ENCODE data around the gene KCNK13. TPM values are rescaled to one million over a fixed set of nuclear protein-coding genes. Genes with fewer than 3 reads are reported as not detected.

KCNK13 gene
- total RNA-seq, 2 donors from 2014 or later = 0.93 to 6.0 TPM

DNA sequence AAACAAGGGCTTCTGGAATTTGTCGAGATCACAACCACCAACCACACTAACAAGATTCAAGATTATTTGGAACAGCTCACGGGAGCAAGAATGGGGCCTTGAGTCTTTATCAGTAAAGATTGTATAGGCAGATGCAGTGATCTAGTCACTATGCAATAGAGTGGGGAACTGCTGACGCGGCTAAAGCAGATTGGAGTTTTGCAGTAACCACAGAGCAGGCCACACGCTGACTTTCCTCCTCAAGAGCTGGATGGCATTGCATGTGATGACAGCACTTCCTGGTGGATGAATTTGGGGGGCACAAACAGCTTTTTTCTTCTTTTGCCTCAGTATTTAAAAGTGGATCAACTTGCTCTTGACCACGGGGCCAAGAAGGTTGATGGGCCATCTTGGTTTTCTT, 46.0 kb downstream of the KCNK13 start:
- H3K27me3 ChIP-seq = no peaks in the 10 kb centered on the region
- H3K9me3 ChIP-seq = no peaks in the 10 kb centered on the region
- H3K36me3 ChIP-seq = no peaks in the 10 kb centered on the region
- no peak overlapping the region for H3K27ac ChIP-seq
- no peak overlapping the region for H3K4me3 ChIP-seq
- DNase-seq (ENCODE audit: low spot score) = no peak
- no peak for TF ChIP-seq CTCF (IDR thresholded peaks at IDR 0.05)
- H3K4me1 ChIP-seq = no peaks in the 10 kb centered on the region

DNA sequence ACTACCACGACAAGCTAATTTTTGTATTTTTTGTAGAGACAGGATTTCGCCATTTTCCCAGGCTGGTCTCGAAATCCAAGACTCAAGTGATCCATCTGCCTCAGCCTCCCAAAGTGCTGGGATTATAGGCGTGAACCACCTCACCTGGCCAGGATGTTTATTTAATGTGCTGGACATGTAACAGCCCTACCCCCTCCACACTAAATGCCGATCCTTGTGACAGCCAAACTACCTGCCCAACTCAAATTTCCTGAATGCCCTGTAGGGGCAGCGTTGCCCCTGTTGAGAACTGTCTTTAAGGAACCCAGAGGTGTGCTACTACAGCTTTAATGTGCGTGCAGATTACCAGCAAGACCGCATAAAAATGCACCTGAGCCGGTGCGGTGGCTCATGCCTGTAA, 48.1 kb downstream of the KCNK13 start:
- no peak for DNase-seq (ENCODE audit: low spot score)
- H3K9me3 ChIP-seq = no peaks in the 10 kb centered on the region
- no peak overlapping the region for H3K4me3 ChIP-seq
- H3K27me3 ChIP-seq = no peaks in the 10 kb centered on the region
- TF ChIP-seq CTCF (IDR thresholded peaks at IDR 0.05) = no peak
- H3K4me1 ChIP-seq = no peaks in the 10 kb centered on the region
- no peak overlapping the region for H3K27ac ChIP-seq
- H3K36me3 ChIP-seq = no peaks in the 10 kb centered on the region

DNA sequence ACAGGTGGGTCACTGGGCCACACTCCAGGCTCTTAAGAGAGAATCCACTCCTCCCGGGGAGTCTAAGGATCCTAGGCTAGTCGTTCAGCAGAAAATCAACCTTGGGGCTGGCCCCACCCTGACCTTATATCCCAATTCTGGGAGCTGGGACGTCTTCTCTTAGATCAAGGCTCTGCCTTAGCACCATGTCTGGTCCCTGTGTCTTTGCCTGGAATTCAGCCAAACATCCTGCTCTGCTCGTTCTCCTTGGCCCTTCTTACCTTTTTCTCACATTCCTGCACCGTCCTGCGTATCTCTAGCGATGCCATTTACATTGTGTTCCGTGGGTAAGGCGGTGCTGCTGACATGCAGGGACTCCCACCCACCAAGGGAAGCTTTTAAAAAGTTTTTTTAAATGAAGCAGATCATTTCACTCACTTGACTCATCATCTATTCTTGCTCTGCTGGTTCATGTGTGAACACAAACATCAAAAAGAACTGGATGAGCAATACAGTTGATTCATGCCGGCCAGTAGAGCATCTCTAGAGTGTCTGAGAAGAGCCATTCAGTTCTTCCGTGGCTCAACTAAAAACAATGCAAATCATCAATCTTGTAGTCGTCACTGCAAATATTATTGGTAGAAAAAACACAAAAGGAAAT, 50.2 kb downstream of the KCNK13 start:
- H3K4me3 ChIP-seq = no peak overlapping the region

DNA sequence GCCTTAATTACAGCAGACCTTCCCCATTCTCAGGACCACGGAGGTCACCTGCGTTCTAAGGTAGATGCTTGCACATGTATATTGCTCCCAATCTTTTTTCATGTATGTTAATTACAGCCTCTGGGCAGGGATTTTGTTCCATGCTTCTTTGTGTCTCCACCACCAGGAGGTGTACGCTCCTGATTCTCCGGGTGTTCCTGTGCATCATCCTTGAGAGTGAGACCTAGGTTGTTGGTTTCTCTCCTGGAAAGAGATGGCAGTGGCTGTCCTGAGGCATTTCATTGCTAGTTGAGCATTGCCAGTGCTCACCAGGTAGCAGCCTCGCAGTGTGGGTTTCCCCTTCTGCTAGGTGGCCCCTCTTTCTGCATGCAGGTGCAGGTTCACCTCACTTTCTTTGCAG, 52.8 kb downstream of the KCNK13 start:
- TF ChIP-seq CTCF (IDR thresholded peaks at IDR 0.05) = peak in 1 of 2 donors; percentile 20
- Histone ChIP-seq H3K4me3 (no peak overlapping the region), H3K9me3 (no peaks in the 10 kb centered on the region), H3K36me3 (no peaks in the 10 kb centered on the region), H3K4me1 (no peaks in the 10 kb centered on the region), H3K27me3 (no peaks in the 10 kb centered on the region), H3K27ac (no peak overlapping the region)
- DNase-seq (ENCODE audit: low spot score) = no peak

More for the DNA sequence above, 50.2 kb downstream of the KCNK13 start:
- no peak for TF ChIP-seq CTCF (IDR thresholded peaks at IDR 0.05)
- no peak overlapping the region for H3K27ac ChIP-seq
- H3K27me3 ChIP-seq = no peaks in the 10 kb centered on the region
- H3K4me1 ChIP-seq = no peaks in the 10 kb centered on the region
- no peaks in the 10 kb centered on the region for H3K36me3 ChIP-seq
- H3K9me3 ChIP-seq = no peaks in the 10 kb centered on the region
- no peak for DNase-seq (ENCODE audit: low spot score)

GRCh38 chr14:90115780-90116179, 54.0 kb downstream of the KCNK13 start:
- no peak for DNase-seq (ENCODE audit: low spot score)
- no peak overlapping the region for H3K4me3 ChIP-seq
- no peak overlapping the region for H3K27ac ChIP-seq
- no peaks in the 10 kb centered on the region for H3K27me3 ChIP-seq
- no peaks in the 10 kb centered on the region for H3K4me1 ChIP-seq
- no peak for TF ChIP-seq CTCF (IDR thresholded peaks at IDR 0.05)
- no peaks in the 10 kb centered on the region for H3K36me3 ChIP-seq
- no peaks in the 10 kb centered on the region for H3K9me3 ChIP-seq

- Histone ChIP-seq H3K4me1 (no peaks in the 10 kb centered on the region), H3K9me3 (no peaks in the 10 kb centered on the region), H3K27ac (no peak overlapping the region), H3K4me3 (no peak overlapping the region), H3K27me3 (no peaks in the 10 kb centered on the region), H3K36me3 (no peaks in the 10 kb centered on the region)
- TF ChIP-seq CTCF (IDR thresholded peaks at IDR 0.05) = no peak
- DNase-seq (ENCODE audit: low spot score) = no peak
Measured at GRCh38 chr14:90116444-90116843, 54.6 kb downstream of the KCNK13 start.
